Measurements from ENCODE around the gene NIPBL. TPM values are rescaled to one million over a fixed set of nuclear protein-coding genes. Genes with fewer than 3 reads are reported as not detected.

NIPBL gene
- total and polyA plus RNA-seq, 10 of the 15 experiments (the other 5 are each of a cell fraction or from before 2014, with no cell fraction given) = 10.4 to 50.4 (median 20.2) TPM

DNA sequence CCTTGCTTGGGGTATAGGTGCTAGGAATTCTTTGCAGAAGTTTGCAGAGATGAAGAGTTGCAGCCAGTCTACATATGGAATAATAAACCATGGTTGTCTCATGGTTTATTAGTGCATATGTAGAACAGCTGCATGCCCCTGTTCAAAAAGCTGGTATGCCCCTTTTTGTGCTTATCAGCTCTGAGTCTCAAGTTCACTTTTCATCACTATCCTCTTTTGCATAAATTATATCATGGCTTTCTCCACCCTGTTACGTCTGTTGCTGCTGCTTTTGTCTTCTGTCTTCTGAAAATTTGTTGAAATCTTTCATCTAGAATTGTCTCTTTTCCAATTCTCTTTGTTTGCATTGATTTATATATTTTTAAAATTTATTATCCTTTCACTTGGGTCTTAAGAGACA, 200.6 kb downstream of the NIPBL start:
- Histone ChIP-seq H3K79me2 (ENCODE audit: control insufficient read depth, insufficient read depth, low read length) (no peaks in the 10 kb centered on the region), H3K27me3 (replicated peaks in 1 of 2; ENCODE audit: control insufficient read depth in 2 of 2, insufficient read depth in 2 of 2, low read length in 1 of 2) (no peaks in the 10 kb centered on the region), H3K9me3 (replicated peaks; ENCODE audit: control insufficient read depth, insufficient read depth, low read length) (no peaks in the 10 kb centered on the region), H3K4me3 (no peak overlapping the region), H3K27ac (ENCODE audit: control insufficient read depth, insufficient read depth) (no peak overlapping the region), H3K9ac (ENCODE audit: control insufficient read depth, insufficient read depth, low read length) (no peak overlapping the region), H3K4me1 (ENCODE audit: control insufficient read depth, insufficient read depth, low read length) (no peaks in the 10 kb centered on the region), H3K4me2 (ENCODE audit: control insufficient read depth, insufficient read depth) (no peak overlapping the region), H3K36me3 (ENCODE audit: control insufficient read depth in 2 of 2, insufficient read depth in 2 of 2, low read length in 1 of 2) (no peaks in the 10 kb centered on the region), H2AFZ (ENCODE audit: control insufficient read depth, low read depth, low read length) (no peak overlapping the region), H4K20me1 (ENCODE audit: control insufficient read depth, insufficient read depth) (no peaks in the 10 kb centered on the region)
- DNase-seq (ENCODE audit: low read depth, low spot score) = no peak
- CTCF ChIA-PET = no interaction called here
- intact Hi-C loops (cut with micrococcal nuclease; ENCODE audit: unreplicated experiment) = no loop called here
- SMC1A ChIA-PET (ENCODE audit: uncharacterized antibody, unreplicated experiment) = no interaction called here
- no peak for ATAC-seq
- RAD21 ChIA-PET (ENCODE audit: unreplicated experiment) = no interaction called here
- FAIRE-seq = no peak
- BruUV-seq (replicated peaks) = no TSS peak
- POLR2A ChIA-PET = no interaction called here
- WGBS (ENCODE audit: insufficient coverage, insufficient replicate concordance, low lambda C conversion rate, missing lambda C conversion rate) = 44% methylated on average over 1 of the region's 1 CpG
- in situ Hi-C loops (cut with MboI) = no loop called here
- TF ChIP-seq CREM (IDR thresholded peaks at IDR 0.05; ENCODE audit: low read depth) = no peak
- no peak for TF ChIP-seq EP300 (IDR thresholded peaks at IDR 0.05; ENCODE audit: borderline replicate concordance in 1 of 2, control insufficient read depth in 1 of 2, low read depth in 2 of 2, low read length in 2 of 2)
- no peak for TF ChIP-seq NBN (IDR thresholded peaks at IDR 0.05)
- no peak for TF ChIP-seq TARDBP (IDR thresholded peaks at IDR 0.05; ENCODE audit: borderline replicate concordance)
- TF ChIP-seq MEF2A (IDR thresholded peaks at IDR 0.05; ENCODE audit: insufficient read depth, low read depth, low read length) = no peak
- TF ChIP-seq EED (IDR thresholded peaks at IDR 0.05; ENCODE audit: low read depth) = no peak
- TF ChIP-seq CEBPZ (IDR thresholded peaks at IDR 0.05; ENCODE audit: low read depth, low read length) = no peak
- no peak for TF ChIP-seq HDAC6 (IDR thresholded peaks at IDR 0.05; ENCODE audit: unreplicated experiment)
- TF ChIP-seq USF2 (IDR thresholded peaks at IDR 0.05; ENCODE audit: borderline replicate concordance, low read depth, low read length) = no peak
- no peak for TF ChIP-seq ZNF384 (IDR thresholded peaks at IDR 0.05; ENCODE audit: borderline replicate concordance, low read depth, low read length)
- no peak for TF ChIP-seq SP1 (IDR thresholded peaks at IDR 0.05; ENCODE audit: low read depth, low read length)
- TF ChIP-seq, protein P1, sequence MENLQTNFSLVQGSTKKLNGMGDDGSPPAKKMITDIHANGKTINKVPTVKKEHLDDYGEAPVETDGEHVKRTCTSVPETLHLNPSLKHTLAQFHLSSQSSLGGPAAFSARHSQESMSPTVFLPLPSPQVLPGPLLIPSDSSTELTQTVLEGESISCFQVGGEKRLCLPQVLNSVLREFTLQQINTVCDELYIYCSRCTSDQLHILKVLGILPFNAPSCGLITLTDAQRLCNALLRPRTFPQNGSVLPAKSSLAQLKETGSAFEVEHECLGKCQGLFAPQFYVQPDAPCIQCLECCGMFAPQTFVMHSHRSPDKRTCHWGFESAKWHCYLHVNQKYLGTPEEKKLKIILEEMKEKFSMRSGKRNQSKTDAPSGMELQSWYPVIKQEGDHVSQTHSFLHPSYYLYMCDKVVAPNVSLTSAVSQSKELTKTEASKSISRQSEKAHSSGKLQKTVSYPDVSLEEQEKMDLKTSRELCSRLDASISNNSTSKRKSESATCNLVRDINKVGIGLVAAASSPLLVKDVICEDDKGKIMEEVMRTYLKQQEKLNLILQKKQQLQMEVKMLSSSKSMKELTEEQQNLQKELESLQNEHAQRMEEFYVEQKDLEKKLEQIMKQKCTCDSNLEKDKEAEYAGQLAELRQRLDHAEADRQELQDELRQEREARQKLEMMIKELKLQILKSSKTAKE (IDR thresholded peaks at IDR 0.05; ENCODE audit: low read depth, poor library complexity, severe bottlenecking) = no peak
- no peak for TF ChIP-seq CBX3 (IDR thresholded peaks at IDR 0.05; ENCODE audit: borderline replicate concordance, low read depth)
- no peak for TF ChIP-seq NR2F1 (conservative IDR thresholded peaks at IDR 0.05)
- TF ChIP-seq TCF7 (IDR thresholded peaks at IDR 0.05; ENCODE audit: borderline replicate concordance) = no peak
- no peak for TF ChIP-seq CREB1 (IDR thresholded peaks at IDR 0.05; ENCODE audit: low read depth)
- no peak for TF ChIP-seq NR2C2 (IDR thresholded peaks at IDR 0.05; ENCODE audit: borderline replicate concordance, control insufficient read depth, insufficient read length, low read depth)
- no peak for TF ChIP-seq NKRF (conservative IDR thresholded peaks at IDR 0.05)
